SW 1271 (cell line): ENCODE measurements around the gene ERG.

Experiments used
- DNase-seq, 2 experiments: peaks; one replicate each; lab custom pipeline; 2025; lab: John Stamatoyannopoulos, UW

Gene ERG

DNA sequence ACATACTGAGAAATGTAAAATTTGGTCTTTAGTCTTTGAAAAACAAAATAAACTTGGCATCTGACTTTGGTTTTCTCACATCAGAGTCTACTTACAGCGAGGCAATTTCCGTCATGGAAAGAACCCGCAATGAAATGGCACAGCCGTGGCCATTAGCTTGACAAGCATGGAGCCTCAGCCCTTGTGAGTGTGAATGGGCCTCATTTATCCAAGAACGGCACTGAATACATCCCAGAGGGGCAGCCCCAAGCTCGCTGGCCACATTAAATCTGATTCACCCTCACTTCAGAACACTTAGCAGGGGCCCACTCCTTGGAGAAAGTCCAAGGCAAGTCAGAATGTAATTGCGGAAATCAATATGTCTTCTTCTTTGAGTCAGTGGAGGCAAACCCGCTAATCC lies 64.8 kb downstream of the ERG start:
- DNase-seq, result no peak

DNA sequence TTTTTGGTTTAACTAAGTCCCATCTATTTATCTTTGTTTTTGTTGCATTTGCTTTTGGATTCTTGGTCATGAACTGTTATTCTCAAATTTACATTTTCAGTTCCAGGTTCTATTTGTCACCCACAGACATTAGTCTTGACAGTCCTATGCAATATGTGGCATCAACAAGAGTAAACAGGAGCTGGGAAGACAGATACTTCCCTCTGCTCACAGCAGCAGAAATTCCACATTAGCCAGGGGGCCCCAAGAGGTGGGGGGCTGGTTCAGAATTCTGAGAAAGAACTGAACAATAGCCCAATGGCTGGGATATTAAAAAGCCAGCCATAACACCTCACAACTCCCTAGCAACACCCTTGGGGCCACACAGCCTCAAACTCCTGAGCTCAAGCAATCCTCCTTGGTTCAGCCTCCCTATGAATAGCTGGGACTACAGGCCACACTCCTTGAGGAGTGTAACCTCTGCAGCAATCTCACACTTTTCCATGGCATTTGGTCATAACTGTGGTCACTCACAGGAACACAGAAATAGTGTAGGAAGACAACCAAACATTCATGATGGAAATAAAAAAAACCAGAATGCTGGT lies 67.8 kb downstream of the ERG start:
- no peak for DNase-seq

DNA sequence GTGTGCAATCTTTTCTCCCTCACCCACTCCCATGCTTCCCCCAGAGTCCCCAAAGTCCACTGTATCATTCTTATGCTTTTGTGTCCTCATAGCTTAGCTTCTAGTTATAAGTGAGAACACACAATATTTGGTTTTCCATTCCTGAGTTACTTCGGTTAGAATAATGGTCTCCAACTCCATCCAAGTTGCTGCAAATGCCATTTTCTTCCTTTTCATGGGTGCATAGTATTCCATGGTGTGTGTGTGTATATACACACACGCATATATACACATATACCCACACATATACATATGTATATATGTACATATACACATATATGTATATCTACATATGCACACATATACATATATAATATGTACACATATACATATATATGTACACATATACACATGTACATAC lies 69.3 kb downstream of the ERG start:
- DNase-seq, result no peak

DNA sequence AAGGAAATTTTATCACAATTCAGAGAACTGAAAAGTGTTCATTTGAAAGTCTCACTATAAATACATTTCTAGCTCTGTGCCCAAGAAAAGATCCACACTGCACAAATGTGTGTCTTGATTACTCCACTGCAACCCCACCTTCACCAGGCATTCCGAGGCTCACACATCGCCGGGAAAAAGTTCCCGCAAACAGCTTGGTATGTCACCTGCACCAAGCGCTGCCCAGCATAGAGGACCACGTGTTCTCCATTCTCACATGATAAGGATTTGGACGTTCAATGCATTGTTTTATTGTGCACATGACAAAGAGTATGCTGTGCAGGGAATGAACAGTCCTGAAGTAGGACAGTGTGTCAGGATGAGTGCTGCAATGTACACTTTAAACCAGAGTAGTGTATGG lies 70.1 kb downstream of the ERG start:
- DNase-seq, result no peak

DNA sequence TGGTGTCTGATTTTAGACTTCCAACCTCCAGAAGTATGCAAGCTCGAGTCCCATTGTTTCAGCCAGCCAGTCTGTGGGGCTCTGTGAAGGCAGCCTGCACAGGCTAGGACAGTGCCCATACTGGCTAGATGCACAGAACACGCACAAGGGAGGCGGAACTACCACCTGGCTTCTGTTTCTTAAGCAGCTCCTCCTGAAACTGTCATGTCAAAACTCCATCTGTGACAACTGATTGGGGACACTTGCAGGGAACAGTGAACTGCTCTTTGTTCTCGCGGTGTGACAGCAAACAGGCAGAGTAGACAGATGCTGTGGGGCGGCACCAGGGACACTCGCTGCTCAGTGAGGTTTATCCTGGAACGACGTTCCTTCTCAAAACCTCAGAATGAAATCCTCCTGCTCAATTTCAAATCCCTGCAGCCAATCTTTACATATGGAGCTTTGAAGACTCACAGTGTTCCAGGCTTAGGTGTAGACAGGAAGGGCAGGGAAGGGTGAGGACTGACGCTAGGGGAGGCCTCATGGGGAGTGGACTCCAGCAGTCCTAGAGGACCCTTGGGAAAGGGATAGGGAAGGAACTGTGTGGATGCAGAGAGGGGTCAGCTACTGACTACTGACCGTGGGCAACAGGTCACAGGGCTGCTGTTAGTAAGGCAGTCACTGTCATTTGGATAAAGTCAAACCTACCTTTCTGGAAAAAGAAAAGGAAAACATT lies 73.8 kb downstream of the ERG start:
- no peak for DNase-seq

DNA sequence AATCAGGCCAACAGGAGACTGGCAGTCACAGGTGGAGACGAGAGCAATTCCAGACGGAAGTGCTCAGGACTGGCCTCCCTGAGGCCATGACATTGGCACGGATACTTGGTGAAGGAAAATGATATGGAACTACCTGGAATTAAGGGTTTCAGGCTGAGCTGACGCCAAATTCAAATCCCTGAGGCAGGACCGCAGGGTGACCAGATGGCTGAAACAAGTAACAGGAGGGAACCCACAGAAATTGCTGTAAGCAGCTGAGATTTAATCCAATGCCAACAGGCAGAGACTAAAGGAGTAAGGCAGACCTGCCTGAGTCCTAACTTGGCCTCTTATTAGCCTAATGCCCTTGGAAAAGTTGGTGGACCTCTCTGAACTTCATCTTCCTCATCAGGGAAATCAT lies 76.2 kb downstream of the ERG start:
- no peak for DNase-seq

DNA sequence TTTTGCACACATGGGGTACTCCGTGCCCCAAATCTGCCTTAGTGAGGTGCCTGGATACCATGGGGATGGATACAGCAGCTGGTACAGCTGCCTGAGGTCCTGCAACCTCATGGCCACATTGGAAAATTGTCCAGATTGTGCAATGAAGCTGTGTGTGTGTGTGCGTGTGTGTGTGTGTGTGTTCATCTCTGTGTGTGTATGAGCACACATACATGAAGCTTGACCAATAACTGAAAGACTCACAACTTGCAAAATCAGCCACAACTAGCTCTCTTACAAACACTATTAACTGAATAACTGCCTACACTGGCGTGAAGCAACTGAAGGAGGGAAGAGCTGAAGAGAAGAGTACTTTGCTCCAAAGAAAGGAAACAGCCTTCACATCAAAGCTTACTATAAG lies 78.1 kb downstream of the ERG start:
- no peak for DNase-seq

DNA sequence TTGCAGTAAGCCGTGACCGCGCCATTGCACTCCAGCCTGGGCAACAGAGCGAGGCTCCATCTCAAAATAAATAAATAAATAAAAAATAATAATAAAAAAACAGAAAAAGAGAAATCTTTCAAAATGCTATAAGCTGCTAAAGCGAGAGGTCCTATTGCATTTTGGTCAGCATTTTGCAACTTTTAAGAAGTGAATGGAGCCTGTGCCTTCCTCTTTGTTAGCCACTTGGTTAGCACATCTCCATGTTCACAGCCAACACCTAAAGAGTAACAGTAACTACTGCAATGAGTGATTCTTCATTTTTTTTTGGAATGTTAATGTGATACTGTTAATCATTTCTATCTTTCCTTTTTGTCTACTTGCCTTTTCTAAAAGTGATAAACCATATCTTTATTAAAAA lies 80.6 kb downstream of the ERG start:
- no peak for DNase-seq

DNA sequence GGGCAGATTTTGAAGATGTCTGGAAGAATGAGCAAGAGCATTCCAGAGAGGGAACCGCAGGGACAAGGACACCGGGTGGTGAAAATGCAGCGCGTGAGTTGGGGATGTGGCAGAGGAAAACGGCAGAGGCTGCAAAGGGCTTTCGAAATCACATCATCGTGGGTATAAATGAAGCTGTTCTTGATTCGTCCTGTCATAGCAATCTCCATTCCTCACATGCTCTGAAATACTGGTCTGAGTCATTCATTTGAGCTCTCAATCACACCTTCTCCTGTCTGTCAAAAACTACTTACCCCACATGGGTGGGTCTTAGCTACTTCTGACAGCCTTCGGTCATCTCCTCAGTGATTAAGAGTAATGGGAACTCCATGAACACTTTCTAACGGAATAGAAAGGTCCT lies 81.5 kb downstream of the ERG start:
- no peak for DNase-seq

DNA sequence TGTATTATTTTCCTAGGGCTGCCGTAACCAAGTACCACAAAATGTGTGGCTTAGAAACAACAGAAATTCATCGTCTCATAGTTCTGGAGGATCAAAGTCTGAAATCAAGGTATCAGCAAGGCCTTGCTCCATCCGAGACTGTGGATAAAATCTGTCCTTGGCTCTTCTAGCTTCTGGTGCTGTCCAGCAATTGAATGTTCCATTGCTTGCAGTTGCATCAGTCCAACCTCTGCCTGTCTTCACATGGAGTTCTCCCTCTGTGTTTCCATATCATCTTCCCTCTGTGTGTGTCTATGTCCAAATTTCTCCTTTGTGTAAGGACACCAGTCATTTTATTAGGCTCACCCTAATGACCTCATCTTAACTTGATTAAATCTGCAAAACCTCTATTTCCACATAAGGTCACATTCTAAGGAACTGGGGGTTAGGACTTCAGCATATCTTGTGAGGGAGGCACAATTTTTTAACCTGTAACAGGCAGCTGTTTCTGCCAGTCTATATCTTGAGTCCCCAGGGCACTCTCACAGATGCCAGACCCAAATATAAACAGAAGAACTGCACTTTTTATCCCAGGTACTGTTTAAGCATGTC lies 84.2 kb downstream of the ERG start:
- no peak for DNase-seq

DNA sequence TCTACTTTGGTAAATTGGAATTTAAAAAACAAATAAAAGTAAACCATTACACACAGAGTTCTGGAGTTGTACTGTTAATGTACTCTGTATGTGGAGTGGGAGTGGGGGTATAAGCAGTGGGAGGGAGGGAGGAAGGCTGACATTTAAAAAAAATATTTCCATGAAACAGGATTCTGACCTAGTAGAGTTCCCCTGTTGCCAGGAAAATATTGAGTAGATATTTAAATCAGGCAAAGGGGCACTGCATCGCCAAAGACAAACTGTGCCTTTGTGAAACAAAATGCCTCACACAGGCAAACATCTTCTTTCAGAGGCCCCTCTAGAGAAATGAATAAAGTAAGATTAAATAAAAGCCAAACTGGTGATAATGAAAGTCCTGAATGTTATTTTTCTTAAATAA lies 87.8 kb downstream of the ERG start:
- no peak for DNase-seq

DNA sequence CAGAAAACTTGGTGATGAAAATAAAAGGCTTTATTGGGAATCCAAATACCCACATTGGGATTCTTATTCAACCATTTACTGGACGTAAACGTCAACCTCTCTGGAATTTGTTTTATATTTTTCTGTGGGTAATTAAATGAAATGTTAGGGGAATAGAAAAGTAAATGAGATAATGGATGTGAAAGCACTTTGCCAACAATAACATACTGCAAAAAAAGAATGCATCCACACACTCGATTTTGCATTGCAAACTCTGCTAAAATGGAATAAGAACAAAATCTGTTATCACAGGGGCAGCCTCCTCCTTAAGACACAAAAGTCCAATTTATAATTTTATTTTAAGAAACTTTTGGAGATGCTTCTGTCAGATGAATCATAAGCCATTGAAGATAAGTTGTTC lies 88.4 kb downstream of the ERG start:
- DNase-seq, result no peak

DNA sequence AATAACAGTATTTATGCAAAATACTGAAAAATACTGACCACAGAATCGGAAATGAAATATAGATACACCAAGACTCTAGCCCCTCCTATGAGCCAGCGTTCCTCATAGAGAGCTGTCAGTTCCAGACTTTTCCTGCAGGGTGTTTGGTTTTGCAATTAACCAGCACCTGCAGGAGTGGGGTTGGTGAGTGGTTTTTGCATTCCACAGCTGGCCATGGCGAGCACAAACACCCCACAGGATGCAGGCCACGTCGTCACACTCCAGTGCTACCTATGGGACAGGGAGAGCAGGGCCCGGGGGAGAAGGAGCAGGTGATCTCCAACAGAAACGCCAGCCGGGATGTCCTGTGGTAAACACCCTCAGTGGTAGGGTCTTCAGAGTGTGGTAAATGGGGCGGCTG lies 94.1 kb downstream of the ERG start:
- DNase-seq, result no peak

DNA sequence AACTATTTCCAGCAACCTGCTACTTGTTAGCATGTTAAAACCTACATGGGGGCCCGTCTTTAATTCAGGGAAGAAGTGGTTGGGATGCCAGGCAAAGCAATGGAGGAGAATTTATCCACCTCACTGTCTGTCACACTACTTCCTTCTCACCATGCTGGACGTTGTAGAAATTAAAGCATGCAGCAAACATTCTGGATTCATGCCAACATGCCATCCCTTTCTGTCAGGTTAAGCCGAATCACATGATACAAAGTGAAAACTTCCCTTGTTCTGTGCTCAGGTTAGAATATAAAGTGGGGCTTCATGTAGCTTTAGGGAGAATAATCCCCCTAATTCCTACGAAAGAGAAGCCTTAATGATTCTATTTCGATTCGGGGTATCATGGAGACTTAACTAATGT lies 95.5 kb downstream of the ERG start:
- no peak for DNase-seq

DNA sequence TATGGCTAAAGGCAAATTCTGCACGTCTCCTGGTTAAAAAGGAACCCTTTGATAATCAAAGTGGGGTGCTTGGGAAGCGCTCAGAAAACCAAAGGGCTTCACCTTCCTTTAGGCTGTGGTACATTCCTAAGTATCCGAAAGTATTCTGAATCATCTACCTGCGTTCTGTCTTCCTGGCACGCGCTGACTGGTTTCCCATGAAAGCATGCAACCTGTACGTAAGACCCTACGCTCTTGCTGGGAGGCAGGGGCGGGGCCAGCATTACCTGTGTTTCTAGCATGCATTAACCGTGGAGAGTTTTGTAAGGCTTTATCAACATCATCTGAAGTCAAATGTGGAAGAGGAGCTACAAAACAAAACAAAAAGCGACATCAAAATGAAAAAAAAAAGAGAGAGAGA lies 96.0 kb downstream of the ERG start:
- DNase-seq, result no peak

DNA sequence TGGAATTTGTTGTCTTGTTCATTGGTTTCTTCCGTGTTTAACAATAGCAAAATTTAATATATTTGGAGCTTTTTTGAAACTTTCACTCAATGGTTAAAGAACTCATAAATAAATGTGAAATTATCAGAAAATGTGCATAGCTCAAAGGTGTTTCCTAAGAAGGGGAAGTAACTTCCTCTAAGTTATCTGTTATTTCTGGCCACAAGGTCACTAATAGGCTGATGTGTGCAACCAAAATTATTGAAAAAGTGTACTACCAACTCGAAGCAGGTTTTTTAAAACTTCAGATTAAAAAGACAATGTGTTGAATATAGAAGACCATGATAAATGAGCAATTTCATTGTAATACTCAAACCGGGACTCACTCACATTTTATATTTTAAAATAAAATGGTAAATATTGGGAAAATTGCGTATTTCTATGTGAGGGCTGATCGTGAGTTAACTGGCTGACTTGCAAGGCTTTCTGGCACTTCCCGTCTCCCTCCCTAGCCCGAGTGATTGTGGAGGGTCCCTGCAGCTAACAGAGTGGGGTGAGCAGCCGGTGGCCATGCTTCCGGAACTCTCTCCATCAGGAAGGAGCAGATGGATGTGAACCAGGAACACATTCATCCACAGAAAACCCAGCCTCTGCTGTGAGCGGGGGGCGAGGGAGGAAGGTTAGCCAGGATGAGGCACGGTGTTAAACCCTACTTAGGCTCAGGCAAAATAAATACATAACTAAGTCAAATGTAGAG lies 96.9 kb downstream of the ERG start:
- DNase-seq, result no peak

DNA sequence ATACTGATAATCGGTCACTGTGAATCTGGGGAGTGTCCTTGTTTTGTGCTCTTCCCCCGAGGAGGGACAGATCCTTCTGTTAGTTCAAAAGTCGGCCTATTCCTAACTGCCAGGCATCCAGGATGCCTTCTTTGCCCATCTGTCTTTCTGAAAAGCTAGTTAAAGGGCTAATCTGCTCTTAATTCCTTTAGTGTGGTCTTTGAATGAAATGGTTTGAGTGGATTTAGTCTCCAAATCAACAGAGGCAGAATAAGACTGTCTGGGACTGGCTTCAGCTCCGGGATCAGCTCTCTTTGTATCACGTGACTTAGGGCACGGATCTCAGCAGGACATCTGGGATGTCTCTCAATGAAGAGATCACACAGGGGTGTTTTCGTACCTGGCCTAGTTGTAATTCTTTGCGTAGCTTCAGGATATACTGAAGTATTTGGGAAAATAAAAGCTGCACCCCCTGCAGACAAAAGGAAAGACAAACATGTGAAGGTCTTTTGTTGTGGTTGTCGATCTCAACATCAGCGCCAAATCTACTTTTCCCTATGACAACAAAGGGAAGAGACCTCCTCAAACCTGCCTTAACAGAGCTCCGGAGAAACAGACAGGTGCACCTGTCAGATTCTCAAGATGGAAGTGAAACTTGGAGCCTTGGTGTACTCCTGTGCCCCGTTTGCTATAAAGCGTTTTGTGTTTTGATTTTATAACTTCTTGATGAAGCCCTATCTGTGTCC lies 97.9 kb downstream of the ERG start:
- DNase-seq, result no peak

DNA sequence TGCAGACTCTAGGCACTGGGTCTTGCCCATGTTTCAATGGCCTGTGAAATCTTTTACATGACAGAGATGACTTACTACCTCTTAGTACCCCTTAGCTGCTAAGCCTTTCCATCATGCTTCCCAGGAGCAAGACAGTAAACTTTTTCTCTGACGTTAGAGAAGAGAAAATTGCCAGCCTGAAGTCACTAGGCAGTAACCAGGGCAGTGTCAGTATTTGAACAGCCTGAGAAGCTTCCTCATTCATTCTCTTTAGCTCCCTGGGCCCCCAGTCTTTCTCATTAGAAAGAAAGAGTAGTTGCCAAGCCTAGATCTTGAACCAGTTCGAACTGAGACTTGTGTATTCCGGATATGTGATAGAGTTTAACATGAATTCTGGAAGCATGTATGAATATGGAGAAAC lies 99.2 kb downstream of the ERG start:
- DNase-seq, result no peak

DNA sequence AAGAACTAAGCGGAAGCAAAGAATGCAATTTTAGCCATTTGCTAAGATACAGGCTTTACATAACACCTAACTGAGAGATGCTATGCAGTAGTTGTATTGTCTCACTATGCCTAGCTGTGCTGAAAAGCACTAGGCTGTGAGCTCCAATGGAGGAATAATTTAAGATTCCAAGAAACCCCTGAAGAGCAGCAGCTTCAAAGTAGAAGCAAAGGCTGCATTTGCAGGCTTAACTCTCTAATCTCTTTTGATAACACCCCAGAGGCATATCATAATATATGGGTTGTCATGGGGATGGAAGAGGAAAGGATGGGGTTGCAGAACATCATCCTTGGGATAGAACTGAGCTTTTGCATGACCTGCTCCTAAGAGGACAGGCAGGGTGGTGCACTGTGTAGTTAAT lies 102.0 kb downstream of the ERG start:
- no peak for DNase-seq

DNA sequence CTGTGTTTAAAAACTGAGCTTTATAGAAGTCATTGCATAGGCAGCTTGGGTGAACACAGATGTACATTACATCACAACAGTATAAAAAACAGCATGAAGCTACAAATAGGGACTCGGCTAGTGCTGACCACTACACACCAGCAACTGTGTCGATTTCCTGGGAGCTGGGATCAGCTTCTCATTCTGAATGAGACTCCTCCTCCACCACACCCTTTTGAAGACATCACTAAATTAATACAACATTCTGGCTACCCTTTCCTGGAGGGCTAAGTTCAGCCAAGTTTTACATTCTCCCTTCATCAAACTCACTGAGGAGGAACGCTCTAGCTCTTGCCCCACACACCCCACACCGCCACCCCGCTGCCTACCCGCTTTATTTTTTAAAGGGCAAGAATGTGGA lies 102.7 kb downstream of the ERG start:
- DNase-seq, result no peak

DNA sequence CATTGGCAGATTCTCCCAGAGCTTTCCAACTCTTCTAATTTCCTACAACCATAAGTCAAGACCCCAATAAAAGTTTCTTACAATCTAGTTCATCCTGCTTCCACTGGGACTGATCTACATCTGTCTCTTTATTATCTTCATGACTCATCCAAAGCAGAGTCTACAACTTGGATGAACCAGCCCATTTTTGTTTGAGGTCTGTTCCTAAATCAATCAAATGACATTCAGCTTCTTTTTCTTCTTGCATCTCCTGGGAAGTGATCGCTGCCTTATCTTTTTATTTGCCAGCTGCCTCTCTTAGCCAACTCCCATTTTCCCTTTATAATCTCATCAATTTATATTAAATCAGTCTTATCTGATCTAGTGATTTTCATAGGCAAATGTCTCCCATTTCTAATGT lies 105.6 kb downstream of the ERG start:
- no peak for DNase-seq

DNA sequence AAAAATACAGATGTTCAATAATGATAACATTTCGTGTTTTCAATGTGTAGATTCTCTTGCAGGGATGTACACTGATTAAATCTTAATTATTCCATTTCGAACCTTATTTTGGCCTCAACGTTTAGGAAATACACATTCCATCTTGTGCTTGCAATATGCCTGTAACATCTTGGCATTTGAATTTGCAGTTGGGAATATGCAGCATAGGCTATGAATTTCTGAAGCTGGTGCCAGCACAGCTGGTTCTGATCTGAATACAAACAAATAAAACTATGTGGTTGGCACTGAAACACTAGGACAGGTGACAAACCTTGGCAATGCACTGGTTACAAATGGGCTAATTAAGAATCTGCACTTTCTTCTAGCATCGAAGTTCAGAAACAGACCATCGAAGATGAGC lies 108.4 kb downstream of the ERG start:
- no peak for DNase-seq

DNA sequence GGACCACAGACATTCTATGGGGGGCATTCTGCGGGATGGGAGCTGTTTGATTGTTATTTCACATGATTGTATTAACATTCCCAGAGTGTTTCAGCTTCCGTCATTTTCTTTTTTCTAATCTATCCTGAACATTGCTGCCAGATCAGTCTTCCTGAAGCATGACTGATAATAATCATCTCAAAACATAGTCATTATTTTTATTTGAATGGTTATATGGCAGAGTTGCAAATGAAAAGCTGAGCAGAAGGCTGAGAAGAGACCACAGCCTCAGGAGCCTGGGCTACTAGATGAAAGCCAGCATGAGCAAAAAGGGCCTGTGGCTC lies 109.0 kb downstream of the ERG start:
- no peak for DNase-seq
